Endothelial cell of umbilical vein (primary cell): ENCODE results near the gene ULK4.

Source experiments
- CTCF ChIP-seq, 2 donors: IDR thresholded peaks; 1 replicate in 1 of 2; 2 replicates in 1 of 2; pipeline ENCODE4 v1.5.1; 2011; ENCODE audit warnings: low read length in 2 of 2, mild to moderate bottlenecking in 2 of 2, moderate library complexity in 2 of 2, control low read depth in 1 of 2, inconsistent platforms in 1 of 2, low read depth in 1 of 2; ENCODE audit not compliant: insufficient read depth in 1 of 2; ENCODE audit errors: extremely low read depth in 1 of 2
- EZH2 ChIP-seq: IDR thresholded peaks from 2 replicates; pipeline ENCODE4 v1.6.1; 2012; ENCODE audit warnings: borderline replicate concordance, low read depth, mild to moderate bottlenecking, moderate library complexity, low read length, inconsistent platforms; ENCODE audit not compliant: severe bottlenecking
- POLR2A ChIP-seq: IDR thresholded peaks from 2 replicates; pipeline ENCODE4 v1.6.1; 2012; ENCODE audit warnings: low read depth, mild to moderate bottlenecking, control low read depth, low read length
- POLR2AphosphoS5 ChIP-seq: IDR thresholded peaks from 2 replicates; pipeline ENCODE4 v1.6.1; 2012; ENCODE audit warnings: low read depth, mild to moderate bottlenecking, control low read depth, low read length, moderate library complexity; ENCODE audit not compliant: insufficient read depth

GRCh38 chr3:41317298-41317697 lies 644.6 kb downstream of the ULK4 start:
- no peak for TF ChIP-seq EZH2
- TF ChIP-seq CTCF (IDR thresholded peaks at IDR 0.05; ENCODE audit: extremely low read depth in 1 of 2, insufficient read depth in 1 of 2, low read depth in 1 of 2, low read length in 2 of 2) = no peak
- no peak for TF ChIP-seq POLR2AphosphoS5
- no peak for TF ChIP-seq POLR2A
